ENCODE data around the gene SMDT1. TPM values are rescaled to one million over a fixed set of nuclear protein-coding genes. Genes with fewer than 3 reads are reported as not detected.

The SMDT1 gene, protein sequence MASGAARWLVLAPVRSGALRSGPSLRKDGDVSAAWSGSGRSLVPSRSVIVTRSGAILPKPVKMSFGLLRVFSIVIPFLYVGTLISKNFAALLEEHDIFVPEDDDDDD
- 23.6 and 52.0 TPM in 2 replicates for total RNA-seq (2014; rRNA removed; shearing (Covaris generic))

DNA sequence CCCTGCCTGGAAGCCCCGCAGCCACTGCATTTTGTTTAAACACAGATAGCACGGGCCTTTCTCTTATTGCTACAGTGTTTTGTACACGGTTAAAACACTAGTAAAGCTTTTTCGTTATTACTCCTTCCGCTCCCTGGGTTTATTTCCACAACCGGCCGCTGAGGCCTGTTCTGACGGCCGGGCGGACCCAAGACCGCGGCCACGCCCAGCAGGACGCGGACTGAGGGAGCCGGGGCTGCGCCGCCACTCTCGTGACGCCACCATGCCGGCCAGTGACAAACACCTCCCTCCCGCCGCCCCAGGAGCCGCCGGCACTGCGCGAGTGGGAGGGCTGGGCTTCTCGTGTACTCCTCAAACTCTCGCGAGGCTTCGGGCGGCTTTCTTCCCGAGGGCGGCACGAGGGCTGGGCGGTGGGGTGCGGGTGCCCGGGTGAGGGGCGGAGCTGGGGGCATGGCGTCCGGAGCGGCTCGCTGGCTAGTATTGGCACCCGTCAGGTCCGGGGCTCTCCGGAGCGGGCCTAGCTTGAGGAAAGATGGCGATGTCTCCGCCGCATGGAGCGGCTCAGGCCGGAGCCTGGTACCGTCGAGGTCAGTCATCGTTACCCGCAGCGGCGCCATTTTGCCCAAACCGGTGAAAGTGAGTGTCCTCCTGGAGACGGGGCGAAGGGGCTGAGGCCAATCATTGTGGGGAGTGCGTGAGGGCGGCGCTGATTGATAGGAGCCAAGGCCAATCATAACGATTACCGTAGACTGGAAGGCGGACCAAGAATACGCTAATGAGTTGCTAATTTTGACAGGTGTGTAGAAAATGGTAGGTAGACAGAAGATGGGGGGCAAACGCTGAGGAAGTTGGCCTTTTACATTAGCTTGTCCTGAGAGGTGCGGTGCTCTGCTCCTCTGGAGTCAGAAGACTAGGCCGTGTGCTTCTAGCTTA is at the start of gene SMDT1:
Gene SMDT1, plus strand, starts transcription at position 382 of the 933 bp plus-strand sequence. Its CDS starts 69 bp downstream, at position 451.
- peak; percentile 99 for DNase-seq (ENCODE audit: low spot score)
- in situ Hi-C loops (cut with HindIII; ENCODE audit: low sequenced_read_pairs): no loop called here

DNA sequence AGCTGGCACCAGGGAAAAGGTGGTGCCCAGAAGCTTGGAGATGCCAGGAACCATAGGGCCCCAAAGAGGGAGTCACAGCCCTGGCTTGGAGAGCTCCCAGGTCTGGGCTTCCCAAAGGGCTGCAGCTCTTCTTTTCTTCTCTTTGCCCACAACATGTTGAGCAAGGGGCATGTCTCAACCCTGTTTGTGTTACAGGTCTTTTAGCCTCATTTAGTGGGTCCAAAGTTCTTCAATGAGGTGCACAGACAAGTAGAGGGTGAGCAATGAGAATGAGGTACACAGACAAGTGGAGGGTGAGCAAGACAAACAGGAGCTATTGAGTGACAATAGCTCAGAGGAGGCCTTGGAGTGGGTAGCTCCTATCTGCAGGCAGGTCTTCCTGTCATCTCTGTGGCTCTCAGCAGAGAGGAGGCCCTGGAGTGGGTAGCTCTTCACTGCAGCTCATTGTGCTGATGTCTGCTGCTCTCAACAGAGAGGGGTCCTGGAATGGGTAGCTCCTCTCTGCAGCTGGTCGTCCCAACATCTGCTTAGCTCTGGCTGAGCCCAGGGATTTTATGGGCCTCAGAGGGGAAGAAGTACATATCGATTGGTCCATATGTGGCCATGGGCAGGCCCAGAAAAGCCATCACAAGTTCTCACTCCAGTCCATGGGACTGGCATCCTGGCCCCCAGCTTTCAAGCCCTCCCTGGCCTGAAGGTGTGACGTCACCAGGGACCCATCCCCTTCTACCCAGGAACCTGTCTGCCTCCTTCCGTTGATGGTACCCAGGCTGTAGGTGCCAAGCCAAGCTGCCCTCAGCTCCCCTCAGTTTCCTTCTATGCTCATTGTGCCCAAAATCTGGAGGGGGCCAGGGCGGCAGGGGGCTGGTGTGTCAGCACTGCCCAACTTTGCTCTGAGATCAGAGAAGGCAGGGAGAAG is 46.0 kb upstream of the SMDT1 start:
- in situ Hi-C loops (cut with HindIII; ENCODE audit: low sequenced_read_pairs): no loop called here

DNA sequence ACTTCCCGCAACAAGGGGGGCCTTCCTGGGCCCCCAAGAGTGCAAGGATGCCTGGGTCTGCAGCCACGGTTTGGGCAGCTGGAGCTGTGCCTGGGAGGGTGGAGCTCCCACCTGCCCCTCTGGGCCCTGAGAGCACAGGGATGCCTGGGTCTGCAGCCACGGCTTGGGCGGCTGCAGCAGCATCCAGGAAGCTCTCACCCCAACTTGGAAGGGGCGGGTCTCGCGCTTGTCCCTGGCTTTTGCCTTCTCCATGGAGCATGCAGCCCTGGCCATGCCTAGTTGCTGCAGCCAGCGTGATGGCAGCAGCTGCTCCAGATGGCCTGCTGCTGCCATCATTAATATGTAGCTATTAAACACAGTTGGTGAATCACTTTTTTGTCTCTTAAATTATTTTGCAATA is 44.2 kb upstream of the SMDT1 start:
- no peak for DNase-seq (ENCODE audit: low spot score)

More for the DNA sequence above, 46.0 kb upstream of the SMDT1 start:
- DNase-seq (ENCODE audit: low spot score): no peak

DNA sequence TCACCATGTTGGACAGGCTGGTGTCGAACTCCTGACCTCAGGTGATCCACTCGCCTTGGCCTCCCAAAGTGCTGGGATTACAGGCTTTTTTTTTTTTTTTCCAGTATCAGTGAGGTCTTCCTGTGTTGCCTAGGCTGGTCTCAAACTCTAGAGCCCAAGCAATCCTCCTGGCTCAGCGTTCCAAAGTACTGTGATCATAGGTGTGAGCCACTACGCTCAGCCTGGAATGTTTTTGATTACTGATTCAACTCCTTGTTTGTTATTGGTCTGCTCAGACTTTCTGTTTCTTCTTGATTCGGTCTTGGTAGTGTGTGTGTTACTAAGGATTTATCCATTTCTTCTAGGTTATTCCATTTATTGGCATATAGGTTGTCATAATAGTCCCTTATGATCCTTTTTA is 40.2 kb upstream of the SMDT1 start:
- DNase-seq (ENCODE audit: low spot score): no peak
- in situ Hi-C loops (cut with HindIII; ENCODE audit: low sequenced_read_pairs): no loop called here

More for the DNA sequence above, 44.2 kb upstream of the SMDT1 start:
- in situ Hi-C loops (cut with HindIII; ENCODE audit: low sequenced_read_pairs): no loop called here

DNA sequence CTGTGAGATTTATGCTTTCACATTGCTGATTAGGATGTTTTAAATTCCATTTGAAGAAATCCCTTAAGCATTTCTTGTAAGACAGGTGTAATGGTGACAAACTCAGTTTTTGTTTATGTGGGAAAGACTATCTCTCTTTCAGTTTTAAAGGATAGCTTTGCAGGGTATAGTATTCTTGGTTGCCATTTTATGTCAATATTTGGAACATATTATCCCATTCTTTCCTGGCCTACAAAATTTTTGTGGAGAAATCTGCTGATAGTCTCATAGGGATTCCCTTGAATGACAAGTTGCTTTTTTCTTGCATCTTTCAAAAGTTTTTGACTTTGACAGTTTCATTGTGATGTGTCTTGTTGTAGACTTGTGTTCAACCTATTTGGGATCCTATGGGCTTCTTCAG is 37.7 kb upstream of the SMDT1 start:
- no peak for DNase-seq (ENCODE audit: low spot score)
- in situ Hi-C loops (cut with HindIII; ENCODE audit: low sequenced_read_pairs): no loop called here

DNA sequence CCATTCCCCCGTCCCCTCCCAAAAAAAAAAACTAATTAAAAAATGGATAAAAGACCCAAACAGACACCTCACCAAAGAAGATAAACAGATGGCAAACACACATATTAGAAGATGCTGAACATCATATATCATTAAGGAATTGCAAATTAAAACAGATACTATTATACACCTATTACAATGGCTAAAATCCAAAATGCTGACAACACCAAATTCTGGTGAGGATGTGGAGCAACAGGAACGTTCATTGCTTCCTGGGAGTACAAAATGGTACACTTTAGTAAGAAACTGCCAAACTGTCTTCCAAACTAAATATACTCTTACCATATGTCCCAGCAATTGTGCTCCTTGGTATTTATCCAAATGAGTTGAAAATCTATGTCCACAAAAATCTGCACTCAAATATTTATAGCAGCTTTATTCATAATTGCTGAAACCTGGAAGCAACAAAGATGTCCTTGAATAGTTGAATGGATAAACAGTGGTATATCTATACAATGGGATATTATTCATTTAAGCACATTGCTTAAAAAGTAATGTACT is 28.8 kb upstream of the SMDT1 start:
- DNase-seq (ENCODE audit: low spot score): no peak
- in situ Hi-C loops (cut with HindIII; ENCODE audit: low sequenced_read_pairs): no loop called here

DNA sequence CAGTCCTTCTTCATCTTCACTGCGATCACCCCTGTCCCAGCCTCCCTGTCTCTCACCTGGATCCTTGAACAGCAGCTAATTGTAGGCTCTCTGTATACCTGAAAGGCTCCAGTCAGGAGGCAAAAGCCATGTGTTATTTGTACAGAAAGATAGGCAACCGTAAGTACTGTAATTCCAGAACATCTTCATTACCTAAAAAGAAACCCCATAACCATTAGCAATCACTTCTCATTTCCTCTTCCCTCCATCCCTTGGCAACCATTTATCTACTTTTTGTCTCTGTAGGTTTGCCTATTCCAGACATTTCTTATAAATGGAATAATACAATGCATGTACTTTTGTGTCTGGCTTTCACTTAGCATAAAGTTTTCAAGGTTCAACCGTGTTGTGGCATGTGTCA is 26.7 kb upstream of the SMDT1 start:
- no peak for DNase-seq (ENCODE audit: low spot score)
- in situ Hi-C loops (cut with HindIII; ENCODE audit: low sequenced_read_pairs): no loop called here

DNA sequence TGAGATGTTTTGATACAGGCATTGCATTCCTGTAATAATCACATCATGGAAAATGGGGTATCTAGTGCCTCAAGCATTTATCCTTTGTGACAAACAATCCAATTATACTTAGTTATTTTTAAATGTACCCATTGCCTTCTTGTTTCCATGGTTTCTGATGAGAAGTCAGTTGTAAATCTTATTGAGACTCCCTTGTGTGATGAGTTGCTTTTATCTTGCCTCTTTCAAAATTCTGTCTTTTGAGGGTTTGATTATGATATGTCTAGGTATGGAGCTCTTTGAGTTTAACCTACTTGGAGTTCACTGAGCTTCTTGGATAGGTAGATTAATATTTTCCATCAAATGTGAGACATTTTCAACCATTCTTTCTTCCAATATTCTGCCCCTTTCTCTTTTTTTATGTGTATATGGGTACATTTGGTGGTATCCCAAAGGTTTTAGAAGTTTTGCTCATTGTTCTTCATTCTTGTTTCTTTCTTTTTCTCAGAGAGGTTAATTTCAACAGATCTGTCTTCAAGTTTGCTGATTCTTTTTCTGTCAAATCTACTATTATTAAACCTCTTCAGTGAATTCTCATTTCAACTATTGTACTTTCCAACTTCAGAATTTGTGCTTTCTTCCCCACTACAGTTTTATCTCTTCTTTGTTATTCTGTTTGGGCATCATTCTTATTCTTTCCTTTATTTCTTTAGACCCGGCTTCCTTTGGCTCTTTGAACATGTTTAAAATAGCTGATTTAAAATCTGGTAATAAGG is 22.6 kb upstream of the SMDT1 start:
- no peak for DNase-seq (ENCODE audit: low spot score)
- in situ Hi-C loops (cut with HindIII; ENCODE audit: low sequenced_read_pairs): no loop called here

DNA sequence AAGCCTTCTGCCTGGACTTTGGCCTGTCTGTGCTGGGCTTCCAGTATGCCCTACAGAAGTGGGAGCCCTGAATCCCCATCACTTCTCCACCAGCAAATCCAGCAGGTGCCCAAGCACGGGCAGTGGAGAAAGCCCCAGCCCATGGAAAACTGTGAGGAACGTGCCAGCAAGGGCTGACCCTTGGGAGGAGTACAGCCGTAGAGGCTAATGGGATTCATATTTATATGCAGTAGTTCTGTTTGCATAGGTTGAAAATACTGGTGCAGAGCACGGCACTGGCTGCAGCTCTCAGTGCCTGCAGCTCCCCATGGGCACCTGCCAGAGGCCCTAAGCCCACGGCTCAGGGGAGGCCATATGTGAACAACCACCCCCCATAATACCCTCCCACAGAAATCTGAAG is 19.0 kb upstream of the SMDT1 start:
- in situ Hi-C loops (cut with HindIII; ENCODE audit: low sequenced_read_pairs): no loop called here
- no peak for DNase-seq (ENCODE audit: low spot score)

DNA sequence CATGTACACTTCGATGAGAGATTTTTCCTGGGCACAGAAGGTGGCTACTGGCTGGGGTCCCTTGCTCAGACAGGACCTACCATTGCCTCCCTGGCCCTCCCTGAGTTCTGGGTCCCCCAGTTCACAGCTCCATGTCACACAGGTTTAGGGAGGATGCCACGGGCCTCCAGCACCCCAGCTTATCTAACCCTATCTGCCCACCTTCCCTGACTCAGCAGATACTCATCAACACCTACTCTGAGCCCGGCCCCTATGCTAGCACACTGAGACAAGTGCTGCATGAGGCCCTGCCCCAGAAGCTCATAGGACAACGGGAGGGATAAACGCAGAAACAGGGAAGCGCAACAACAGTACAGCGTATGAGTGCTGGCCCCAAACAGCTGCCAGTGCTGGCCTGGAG is 18.5 kb upstream of the SMDT1 start:
- no peak for DNase-seq (ENCODE audit: low spot score)
- in situ Hi-C loops (cut with HindIII; ENCODE audit: low sequenced_read_pairs): no loop called here

DNA sequence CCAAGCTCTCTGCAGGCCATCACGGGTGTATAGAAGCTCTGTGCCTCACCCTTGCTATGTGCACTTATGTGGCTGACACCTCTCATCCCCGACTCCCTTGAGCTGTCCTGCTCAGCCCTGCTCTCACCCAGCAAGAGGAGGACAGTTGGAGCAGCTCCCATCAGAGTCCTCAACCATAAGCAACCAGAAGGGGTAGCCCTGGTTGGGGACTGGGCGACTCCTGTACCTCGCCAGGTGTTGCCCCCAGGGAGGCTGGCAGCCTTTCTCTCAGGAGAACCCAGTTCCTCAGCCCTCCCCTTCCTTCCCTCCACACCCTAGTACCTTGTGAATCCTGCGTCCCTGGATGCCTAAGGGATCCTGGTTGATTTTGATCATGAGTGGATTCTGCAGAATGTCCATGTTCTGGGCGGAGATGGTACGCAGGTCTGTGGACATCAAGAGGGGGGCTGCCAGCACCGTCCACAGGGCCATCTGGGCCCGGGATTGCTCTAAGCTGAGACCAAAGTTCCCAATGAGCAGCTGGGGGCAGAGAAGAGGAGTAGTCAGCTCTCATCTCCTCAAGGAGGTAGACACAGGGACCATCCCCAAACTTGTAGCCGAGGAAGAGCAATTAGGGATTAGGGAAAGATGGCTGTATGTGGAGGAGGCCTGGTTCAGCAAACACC is 16.9 kb upstream of the SMDT1 start:
- in situ Hi-C loops (cut with HindIII; ENCODE audit: low sequenced_read_pairs): no loop called here
- no peak for DNase-seq (ENCODE audit: low spot score)

DNA sequence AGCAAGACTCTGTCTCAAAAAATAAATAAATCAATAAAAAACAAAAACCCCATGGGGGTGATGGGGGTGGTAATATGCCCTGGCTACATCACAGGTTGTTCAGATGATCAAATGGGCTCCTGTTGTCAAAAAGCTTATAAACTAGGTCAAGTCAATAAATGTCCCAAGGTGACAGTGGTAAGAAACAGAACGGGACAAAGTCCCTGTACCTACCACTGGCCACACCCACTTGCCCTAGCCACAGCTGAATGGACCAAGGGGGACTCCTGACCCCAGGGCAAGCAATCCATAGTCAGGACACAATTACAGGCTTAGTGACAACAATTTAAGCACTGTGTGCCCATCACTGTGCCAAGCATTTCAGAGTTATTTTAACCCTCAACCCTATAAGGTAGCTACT is 14.9 kb upstream of the SMDT1 start:
- in situ Hi-C loops (cut with HindIII; ENCODE audit: low sequenced_read_pairs): no loop called here
- DNase-seq (ENCODE audit: low spot score): no peak

DNA sequence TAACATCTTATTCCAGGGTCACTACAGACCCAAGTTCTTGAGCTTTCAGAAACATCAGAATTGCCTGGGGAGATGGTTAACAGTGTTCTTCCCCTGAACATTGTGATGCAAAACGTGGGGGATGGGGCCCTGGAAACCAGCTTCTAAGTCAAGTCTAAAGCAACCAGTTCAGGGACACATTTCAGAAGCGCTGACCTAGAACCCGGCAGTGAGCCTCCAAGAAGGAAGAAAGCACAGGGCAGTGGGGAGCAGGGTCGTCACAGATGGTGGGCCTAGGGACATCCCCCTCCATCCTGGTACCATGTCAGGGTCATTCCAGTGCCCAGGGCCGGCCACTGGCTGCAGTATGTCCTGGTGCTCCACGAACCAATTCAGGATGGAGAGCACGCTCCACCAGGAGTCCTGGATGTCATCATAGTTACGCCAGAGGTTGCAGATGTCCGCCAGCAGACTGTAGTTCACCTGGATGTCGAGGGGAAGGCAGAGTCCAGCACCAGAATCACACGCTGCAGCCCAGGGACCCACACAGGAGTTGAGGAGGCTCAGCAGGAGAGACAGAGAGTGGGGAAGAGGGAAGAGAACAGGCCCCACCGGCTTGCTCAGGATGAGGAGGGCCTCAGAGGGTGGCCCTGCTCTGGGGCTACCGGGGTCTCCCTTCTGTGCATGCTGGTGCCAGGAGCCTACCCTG is 13.9 kb upstream of the SMDT1 start:
- in situ Hi-C loops (cut with HindIII; ENCODE audit: low sequenced_read_pairs): no loop called here
- DNase-seq (ENCODE audit: low spot score): no peak

DNA sequence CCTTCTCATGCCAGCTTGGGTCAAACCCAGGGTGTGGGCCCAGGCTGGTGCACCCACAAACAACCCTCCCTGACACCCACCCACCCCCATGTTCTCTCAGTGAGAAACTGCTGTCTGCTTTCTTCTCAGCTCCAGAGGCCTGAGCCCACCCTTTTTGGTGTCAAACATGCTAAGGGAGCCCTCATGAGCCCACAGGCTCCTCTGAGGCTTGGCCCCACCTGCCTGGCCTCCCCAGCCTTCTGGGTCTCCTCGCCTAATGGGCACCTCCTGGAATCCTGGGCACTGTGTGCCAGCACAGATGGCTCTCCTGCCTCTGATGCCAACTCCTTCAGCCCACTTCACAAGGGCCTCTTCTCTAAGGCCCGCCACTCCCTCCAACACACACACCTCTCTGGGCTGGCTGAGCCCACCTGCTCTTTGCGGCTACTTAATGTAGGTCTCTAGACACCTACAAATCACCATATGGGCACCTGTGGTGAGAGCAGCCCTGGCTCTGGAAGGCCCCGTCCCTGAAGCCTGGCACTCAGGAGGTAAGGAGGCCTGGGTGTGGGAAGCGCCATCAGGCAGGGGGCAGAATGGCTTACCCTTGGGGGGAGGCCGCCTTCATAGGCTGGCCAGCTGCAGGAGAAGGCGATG is 13.3 kb upstream of the SMDT1 start:
- peak; percentile 75 for DNase-seq (ENCODE audit: low spot score)
- in situ Hi-C loops (cut with HindIII; ENCODE audit: low sequenced_read_pairs): no loop called here

DNA sequence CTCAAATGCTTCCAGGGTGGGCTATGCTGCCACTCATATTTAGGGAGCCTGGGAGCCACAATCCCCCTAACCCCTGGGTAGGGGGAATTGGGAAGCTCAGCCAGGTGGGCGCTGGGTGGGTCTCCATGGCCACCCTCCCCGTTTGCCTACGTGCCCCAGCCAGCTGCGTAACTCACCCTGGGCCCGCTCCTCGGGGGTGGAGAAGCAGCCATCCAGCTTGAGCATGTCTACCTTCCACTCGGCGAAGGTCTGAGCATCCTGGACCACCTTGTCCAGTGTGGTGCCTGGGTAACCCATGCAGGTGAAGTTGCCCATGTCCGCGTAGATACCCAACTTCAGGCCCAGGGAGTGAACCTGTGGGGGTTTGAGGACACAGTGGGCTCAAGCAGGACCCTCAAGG is 12.6 kb upstream of the SMDT1 start:
- no peak for DNase-seq (ENCODE audit: low spot score)
- in situ Hi-C loops (cut with HindIII; ENCODE audit: low sequenced_read_pairs): no loop called here

DNA sequence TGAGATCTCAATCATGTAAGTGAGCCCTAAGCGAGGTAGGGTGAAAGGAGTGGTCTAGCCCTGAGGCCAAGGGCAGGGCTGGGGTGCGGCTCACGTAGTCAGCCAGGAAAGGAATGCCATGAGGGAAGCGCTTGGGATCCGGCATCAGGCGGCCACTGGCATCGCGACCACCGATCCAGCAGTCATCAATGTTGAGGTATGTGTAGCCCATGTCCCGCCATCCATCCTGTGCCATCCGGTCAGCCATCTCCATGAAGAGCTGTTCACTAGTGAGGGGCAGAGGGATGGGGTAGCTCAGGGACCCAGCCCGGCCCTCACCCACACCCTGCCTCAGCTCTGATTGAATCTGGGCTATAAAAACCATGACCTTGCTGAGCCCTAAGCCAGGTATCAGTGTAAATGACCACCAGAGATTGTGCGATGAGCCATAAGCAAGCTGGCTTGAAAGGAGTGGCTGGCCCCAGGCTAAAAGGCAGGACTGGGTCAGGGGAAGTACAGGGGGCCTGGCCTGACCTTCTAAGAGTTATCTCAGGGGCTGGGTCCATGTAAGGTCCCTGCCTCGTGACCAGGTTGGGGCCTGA is 11.7 kb upstream of the SMDT1 start:
- no peak for DNase-seq (ENCODE audit: low spot score)
- in situ Hi-C loops (cut with HindIII; ENCODE audit: low sequenced_read_pairs): no loop called here

DNA sequence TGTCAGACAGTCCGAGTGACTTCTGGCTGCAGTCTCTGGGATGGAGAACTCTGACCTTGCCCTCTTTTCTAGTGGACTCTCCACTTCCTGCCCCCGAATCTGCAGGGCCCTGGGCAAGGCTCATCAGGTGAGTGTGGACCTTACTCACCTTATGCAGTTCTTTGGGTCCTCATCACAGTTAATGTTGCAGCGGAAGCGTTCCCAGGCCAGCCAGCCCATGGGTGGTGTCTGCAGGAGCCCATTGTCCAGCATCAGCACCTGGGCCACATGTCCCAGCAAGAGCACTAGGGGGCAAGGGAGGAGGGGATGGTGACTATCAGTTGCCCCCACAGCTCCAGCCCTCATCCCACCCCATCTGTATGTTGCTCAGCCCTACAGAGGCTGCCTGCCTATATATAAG is 11.2 kb upstream of the SMDT1 start:
- in situ Hi-C loops (cut with HindIII; ENCODE audit: low sequenced_read_pairs): no loop called here
- DNase-seq (ENCODE audit: low spot score): no peak

All from G401 (cell line).